ENCODE measurements around the gene LRRC4C. TPM values are rescaled to one million over a fixed set of nuclear protein-coding genes. Genes with fewer than 3 reads are reported as not detected.

Gene LRRC4C
- total RNA-seq, 1 donor from 2014 or later = 14.0 TPM

DNA sequence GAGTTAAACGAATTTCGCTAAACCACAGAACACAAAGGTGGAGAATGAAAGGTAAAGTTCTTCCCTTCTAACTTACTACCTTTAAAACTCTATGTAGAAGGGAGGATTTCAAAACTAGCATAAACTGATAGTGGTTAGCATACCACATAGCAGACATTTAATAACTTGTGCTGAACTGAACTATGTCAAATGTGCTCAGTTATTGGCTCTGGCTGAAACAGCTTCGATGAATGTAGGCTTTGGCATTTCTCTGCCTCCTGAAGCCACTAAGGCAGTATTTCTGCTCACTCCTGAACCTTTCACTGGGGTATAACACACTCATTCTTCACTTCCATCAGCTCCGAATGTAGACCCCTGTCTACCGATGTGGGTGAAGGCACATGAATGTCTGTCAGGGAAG is 1188.1 kb downstream of the LRRC4C start:
- Mint-ChIP-seq H3K4me1 (ENCODE audit: unreplicated experiment) (peaks cover 4% of the 10 kb centered on the region), H3K27ac (no peak overlapping the region), H3K4me3 (no peak overlapping the region), H3K36me3 (no peaks in the 10 kb centered on the region), H3K27me3 (peaks cover 13% of the 10 kb centered on the region), H3K9me3 (no peaks in the 10 kb centered on the region)
- DNase-seq (ENCODE audit: extremely low spot score, unreplicated experiment) = no peak
- no peak for TF ChIP-seq CTCF (conservative IDR thresholded peaks at IDR 0.05)

DNA sequence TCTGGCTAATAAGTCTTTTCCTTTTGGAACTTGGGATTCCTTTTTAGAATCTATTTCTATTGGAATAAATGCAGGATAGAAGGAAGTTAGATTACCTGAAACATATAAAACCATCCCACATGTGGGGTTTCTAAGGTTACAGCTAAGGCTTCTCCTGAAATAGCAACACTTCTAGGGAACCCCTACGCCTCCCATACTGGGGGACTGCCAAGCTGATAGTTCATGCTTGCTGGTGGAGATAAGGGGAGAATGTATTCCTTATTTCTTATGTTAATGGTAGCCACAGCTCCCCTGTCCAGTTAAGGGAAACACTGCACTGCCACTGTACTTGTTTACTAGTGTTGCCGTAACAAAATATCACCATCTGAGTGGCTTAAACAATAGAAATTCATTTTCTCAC is 1189.6 kb downstream of the LRRC4C start:
- TF ChIP-seq CTCF (conservative IDR thresholded peaks at IDR 0.05) = no peak
- peaks cover 6% of the 10 kb centered on the region for H3K36me3 Mint-ChIP-seq
- peaks cover 13% of the 10 kb centered on the region for H3K4me1 Mint-ChIP-seq (ENCODE audit: unreplicated experiment)
- no peak overlapping the region for H3K4me3 Mint-ChIP-seq
- H3K9me3 Mint-ChIP-seq = no peaks in the 10 kb centered on the region
- peaks cover 13% of the 10 kb centered on the region for H3K27me3 Mint-ChIP-seq
- no peak for DNase-seq (ENCODE audit: extremely low spot score, unreplicated experiment)
- no peak overlapping the region for H3K27ac Mint-ChIP-seq

DNA sequence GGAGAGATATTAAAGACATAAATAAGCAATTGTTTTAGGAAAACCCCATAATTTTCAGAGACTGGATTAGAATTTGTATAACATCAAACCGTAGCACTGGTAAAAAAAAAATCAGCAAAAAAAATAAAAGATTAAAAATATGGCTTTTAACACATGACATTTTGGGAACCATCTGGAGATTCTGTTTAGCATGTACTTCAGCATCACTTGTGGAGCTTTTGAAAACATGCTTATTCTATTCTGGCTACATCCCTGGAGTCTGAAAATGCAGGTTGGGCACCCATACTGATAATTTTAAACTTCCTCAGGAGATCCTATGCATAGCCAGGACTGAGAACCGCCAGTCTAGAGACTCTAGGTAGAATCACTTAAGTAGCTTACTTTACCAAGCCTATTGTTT is 1190.9 kb downstream of the LRRC4C start:
- no peak overlapping the region for H3K27ac Mint-ChIP-seq
- no peaks in the 10 kb centered on the region for H3K9me3 Mint-ChIP-seq
- TF ChIP-seq CTCF (conservative IDR thresholded peaks at IDR 0.05) = no peak
- no peak overlapping the region for H3K4me3 Mint-ChIP-seq
- peaks cover 10% of the 10 kb centered on the region for H3K4me1 Mint-ChIP-seq (ENCODE audit: unreplicated experiment)
- H3K27me3 Mint-ChIP-seq = peaks cover 13% of the 10 kb centered on the region
- DNase-seq (ENCODE audit: extremely low spot score, unreplicated experiment) = no peak
- H3K36me3 Mint-ChIP-seq = peaks cover 6% of the 10 kb centered on the region

- Mint-ChIP-seq H3K4me3 (no peak overlapping the region), H3K27ac (no peak overlapping the region), H3K27me3 (peaks cover 3% of the 10 kb centered on the region), H3K36me3 (no peaks in the 10 kb centered on the region), H3K9me3 (no peaks in the 10 kb centered on the region), H3K4me1 (ENCODE audit: unreplicated experiment) (no peaks in the 10 kb centered on the region)
- TF ChIP-seq CTCF (conservative IDR thresholded peaks at IDR 0.05) = no peak
- no peak for DNase-seq (ENCODE audit: extremely low spot score, unreplicated experiment)
These were observed 1204.0 kb downstream of the LRRC4C start for GRCh38 chr11:40255457-40255856.

GRCh38 chr11:40253166-40253565 is 1206.3 kb downstream of the LRRC4C start:
- Mint-ChIP-seq H3K4me1 (ENCODE audit: unreplicated experiment) (no peaks in the 10 kb centered on the region), H3K27me3 (peaks cover 3% of the 10 kb centered on the region), H3K9me3 (no peaks in the 10 kb centered on the region), H3K36me3 (no peaks in the 10 kb centered on the region), H3K4me3 (no peak overlapping the region), H3K27ac (no peak overlapping the region)
- DNase-seq (ENCODE audit: extremely low spot score, unreplicated experiment) = no peak
- no peak for TF ChIP-seq CTCF (conservative IDR thresholded peaks at IDR 0.05)

DNA sequence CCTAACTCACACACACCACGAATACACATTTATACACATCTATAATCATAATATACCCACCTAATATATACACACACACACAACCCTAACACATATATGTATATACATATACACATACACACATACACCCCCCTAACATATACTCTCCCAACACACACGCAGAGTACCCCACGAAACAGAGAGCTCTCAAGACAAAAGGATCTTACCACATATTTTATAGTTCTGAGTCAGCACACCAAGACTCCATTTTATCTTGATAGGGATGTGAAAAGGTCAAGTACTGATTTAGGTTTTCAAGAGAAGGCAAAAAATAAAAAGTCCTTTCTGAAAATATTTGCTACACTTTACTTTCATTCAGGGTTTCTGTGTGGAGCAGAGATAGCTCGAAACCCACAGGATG is 1207.2 kb downstream of the LRRC4C start:
- H3K4me3 Mint-ChIP-seq = no peak overlapping the region
- no peak for TF ChIP-seq CTCF (conservative IDR thresholded peaks at IDR 0.05)
- no peaks in the 10 kb centered on the region for H3K4me1 Mint-ChIP-seq (ENCODE audit: unreplicated experiment)
- DNase-seq (ENCODE audit: extremely low spot score, unreplicated experiment) = no peak
- no peak overlapping the region for H3K27ac Mint-ChIP-seq
- H3K36me3 Mint-ChIP-seq = no peaks in the 10 kb centered on the region
- H3K9me3 Mint-ChIP-seq = no peaks in the 10 kb centered on the region
- peaks cover 3% of the 10 kb centered on the region for H3K27me3 Mint-ChIP-seq
